Measurements from ENCODE around the gene PTGES3L.
"Not testable (repeated sequence)": the region's sequence is repeated elsewhere in the genome, so short reads cannot be mapped to it uniquely, and the experiment has no call there.

Gene PTGES3L

DNA sequence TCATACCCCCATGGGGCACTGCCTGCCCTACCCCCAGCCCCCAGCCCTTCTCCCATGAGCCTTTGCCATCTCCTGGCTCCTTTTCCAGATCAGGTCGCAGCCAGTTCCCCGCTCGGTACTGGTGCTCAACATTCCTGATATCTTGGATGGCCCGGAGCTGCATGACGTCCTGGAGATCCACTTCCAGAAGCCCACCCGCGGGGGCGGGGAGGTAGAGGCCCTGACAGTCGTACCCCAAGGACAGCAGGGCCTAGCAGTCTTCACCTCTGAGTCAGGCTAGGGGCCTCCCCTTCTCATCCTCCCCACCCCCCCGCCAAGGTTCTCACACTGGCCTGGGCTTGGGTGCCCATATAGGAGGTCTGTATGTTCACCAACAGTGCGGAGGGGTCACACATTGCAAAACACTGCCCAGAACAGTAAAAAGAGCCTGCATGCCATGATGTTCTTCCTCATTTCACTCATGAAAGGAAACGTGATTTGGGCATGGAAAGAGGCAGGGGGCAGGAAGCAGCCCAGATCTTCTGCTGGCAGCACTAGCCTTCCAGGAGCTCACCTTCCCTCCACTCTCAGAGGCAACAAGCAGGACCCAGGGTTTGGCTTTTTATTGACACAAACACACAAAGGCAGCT, 34.3 kb upstream of the PTGES3L start:
- DNase-seq = no peak

DNA sequence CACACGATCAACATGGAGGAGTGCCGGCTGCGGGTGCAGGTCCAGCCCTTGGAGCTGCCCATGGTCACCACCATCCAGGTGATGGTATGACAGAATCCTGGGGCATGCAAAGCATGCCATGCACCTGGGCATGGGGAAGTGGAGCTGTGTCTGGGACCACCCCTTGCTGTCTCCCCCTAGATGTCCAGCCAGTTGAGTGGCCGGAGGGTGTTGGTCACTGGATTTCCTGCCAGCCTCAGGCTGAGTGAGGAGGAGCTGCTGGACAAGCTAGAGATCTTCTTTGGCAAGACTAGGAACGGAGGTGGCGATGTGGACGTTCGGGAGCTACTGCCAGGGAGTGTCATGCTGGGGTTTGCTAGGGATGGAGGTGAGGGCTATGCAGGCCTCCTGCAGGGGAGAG, 33.4 kb upstream of the PTGES3L start:
- DNase-seq = no peak

DNA sequence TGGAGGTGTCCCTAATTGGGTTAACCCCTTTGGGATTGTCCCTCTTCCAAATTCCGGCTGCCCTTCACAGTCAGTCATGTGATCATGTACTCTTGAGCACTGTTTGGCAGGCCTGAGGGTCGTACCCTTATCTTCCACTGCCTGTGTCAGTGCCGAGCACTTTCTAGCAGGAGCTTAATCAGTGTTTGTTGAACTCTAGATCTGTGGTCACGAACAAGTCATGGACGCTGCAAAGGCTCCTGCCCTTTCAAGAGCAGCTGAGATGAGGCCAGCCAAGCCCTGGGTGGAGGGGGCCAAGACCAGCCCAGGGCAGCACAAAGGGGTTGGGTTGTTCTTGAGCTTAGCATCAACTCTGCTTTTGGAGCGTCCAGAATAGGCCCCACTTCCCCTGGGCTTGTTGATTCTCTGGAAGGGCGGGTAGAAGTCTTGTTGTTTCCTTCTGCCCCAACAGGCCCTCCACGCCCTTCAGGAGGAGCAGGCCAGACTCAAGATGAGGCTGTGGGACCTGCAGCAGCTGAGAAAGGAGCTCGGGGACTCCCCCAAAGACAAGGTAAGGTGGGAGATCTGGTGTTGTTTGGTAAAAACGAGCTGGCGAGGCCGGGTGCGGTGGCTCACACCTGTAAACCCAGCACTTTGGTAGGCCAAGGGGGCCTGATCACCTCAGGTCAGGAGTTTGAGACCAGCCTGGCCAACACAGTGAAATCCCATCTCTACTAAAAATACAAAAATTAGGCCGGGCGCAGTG, 32.0 kb upstream of the PTGES3L start:
- no peak for DNase-seq

DNA sequence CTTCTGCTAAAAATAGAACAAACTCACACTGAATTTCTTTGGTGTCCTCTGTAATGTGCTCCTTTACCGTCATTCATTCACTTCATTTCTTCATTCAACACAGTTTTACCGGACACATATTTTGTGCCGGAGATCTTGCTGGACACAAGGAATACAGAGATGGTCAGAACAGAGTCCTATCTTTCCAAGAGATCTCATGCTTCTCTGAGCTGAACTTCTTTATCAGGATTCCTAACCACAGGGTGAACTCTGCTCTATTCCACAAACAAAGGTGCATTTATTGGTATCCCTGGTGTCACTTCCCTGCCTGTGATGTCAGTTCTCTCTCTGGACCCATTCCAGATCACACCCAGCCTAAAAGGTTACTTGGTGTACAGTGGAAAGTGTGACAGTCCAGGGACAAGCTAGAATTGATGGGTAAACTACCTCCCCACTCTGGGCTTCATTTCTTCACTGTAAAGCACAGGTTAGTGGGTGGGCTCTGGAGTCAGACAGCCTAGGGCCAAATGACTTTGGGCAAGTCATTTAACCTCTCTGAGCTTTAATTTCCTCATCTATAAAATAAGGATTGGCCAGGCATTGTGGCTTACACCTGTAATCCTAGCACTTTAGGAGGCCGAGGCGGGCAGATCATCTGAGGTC, 30.9 kb upstream of the PTGES3L start:
- no peak for DNase-seq

DNA sequence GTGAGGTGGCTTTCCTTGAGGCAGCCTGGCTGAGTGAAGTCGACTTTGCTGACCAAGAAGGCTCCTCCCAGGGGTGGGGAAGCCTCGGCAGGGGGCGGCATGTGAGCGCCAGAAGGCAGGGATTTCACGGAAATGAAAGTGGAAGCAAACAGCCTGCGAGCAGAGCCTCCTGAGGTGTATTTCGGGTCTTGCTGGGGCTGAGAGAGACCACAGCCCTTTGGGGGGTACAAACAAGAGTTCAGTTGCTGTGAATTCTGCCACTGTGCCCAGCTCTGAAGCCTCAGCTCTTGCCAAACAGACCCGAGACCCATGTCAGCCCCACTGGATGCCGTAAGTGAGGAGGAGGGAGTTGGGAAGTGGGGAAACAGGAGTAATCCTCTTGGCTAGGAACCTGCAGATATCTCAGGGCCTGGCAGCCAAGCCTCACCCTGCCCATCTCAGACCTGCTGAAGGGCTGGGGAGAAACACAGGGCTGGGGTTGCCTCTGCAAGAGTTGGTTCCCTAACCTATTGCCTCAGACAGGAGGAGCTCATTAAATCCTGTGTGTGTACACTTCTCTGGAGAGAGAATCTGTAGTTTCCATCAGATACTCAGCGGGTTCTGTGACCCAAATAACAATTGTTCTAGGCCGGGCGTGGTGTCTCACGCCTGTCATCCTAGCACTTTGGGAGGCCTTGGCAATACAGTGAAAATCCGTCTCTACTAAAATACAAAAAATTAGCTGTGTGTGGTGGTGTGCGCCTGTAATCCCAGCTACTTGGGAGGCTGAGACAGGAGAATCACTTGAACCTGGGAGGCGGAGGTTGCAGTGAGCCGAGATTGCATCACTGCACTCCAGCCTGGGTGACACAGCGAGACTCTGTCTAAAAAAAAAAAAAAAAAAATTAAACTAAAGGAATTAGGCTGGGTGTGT, 27.0 kb upstream of the PTGES3L start, which contains the start of gene IFI35:
TSS of gene IFI35 (plus strand) at position 146 of the 913 bp plus-strand sequence. CDS start at position 310, 164 bp downstream.
- peak; percentile 59 for DNase-seq

DNA sequence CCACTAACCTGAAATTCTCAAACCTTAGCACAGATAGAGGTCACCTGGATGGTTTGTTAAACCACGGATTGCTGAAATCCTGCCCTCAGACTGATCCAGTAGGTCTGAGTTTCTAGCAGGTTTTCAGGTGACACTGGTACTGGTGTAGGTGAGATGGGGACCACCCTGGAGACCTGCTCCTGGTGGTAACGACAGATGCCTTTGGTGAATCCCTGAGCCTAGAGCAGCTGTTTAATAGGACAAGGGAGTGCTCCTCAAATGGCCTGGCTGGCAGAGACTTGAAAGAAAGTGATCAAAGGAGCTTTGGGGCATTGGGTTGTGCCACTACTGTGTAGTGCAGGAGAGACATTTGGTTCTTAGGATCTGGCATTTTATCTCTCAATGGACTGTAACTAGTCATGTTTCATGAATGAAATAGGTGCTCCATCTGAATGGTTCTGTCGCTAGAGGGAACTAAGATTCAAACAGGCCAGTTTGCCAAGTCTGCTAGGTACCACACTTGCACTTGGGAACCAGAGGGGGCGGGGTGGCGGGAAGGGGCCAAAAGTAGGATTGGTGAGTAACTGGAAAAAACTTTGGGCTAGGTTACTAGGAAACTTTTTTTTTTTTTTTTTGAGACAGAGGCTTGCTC, 23.8 kb upstream of the PTGES3L start:
- no peak for DNase-seq

DNA sequence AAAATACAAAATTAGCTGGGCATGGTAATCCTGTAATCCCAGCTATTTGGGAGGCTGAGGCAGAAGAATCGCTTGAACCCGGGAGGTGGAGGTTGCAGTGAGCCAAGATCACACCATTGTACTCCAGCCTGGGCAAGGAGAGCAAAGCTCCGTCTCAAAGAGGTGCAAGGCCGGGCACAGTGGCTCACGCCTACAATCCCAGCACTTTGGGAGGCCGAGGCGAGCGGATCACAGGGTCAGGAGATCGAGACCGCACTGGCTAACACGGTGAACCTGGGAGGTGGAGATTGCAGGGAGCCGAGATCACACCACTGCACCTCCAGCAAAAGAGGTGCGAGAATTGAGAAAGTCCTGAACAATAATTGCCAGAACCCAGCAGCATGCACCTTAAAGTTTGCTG, 21.0 kb upstream of the PTGES3L start:
- DNase-seq = not testable (repeated sequence)

DNA sequence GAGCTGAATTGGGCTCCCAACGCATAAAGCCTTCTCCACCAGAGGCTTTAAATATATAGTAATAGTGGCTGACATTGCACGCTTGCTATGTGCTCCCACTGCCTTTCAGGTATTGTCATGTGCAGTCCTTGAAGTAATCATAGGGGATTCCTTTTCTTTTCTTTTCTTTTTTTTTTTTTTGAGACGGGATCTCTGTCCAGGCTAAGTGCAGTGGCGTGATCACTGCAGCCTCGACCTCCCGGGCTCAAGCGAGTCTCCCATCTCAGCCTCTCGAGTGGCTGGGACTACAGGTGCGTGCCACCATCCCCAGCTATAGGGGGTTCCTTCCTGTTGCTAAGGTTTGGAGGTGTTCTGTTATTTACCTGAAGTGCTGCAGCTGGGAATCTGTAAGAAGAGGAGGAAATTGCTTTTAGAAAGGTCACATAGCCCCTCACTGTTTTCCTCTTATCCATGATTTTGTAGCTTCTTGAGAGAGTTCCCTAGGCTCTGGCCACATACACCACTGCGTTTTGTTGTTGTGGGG, 19.2 kb upstream of the PTGES3L start:
- DNase-seq = no peak

DNA sequence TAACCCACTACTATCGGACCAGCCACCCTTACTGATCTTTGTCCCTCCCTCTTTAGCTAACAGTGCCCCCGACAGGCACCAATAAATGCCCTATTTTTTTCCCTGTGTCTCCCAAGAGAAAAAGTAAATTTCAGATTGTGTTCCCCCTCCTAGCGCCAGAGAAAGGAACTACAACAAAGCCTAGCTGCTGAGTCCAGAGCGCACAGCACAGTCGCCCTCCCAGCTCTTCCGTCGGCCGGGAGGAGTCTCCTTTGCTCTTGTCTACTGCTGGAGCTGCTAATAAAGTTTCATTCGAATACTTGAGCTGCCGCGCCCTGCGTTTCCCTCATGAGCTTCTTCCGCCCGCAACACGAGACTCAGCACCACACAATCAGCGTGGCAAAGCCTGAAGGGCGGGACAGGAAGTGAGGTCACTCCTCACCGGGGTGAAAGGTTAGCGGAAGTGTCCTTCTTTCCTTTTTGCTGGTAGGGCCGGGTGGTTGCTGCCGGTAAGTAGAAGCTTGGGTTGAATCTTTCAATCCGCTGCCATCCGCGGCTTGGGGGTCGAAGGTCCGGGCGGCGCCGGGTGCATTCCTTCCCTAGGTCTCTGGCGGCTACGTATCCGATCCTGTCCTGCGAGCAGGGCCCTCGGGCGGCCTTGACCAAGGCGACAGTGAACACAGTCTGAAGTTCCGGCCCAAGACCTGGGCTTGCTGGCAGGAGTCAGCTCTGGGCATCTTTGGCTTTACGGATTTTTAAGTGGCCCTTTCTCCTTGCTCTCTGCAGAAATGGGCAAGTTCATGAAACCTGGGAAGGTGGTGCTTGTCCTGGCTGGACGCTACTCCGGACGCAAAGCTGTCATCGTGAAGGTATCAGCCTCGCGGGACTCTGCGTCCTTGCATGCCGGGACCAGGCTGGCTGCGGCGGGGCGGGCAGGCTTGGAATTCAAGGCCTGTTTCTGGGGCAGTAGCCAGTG, 18.4 kb upstream of the PTGES3L start, which contains the start of gene RPL27:
TSS of gene RPL27 (plus strand) at position 436 of the 955 bp plus-strand sequence. CDS start at position 768, 332 bp downstream.
- peak; percentile 100 for DNase-seq

DNA sequence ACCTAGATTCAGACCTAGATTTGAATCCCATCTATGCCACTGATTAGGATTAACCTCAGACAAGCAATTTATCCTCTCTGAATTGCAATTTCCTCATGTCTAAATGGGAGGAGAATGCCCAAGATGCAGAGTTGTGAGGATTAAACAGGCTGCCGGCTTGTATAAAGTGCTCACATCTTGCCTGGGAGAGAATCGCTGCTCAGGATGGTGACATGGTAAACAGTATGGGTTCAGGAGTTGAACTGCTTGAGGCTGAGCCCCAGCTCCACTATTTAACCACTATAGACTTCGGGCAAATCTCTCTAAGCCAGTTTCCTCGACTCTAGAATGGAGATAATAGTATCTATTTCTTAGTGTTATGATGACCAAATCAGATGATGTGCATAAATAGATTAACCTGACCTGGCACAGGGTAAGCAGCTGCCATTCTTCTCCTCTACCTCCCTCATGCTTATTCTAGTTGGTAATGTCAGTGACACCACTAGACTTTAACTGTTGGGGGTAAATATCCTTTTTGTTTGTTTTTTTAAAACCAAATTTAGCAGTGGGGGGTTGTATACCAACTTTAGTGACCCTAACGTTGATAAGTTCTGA, 17.6 kb upstream of the PTGES3L start:
- DNase-seq = no peak

DNA sequence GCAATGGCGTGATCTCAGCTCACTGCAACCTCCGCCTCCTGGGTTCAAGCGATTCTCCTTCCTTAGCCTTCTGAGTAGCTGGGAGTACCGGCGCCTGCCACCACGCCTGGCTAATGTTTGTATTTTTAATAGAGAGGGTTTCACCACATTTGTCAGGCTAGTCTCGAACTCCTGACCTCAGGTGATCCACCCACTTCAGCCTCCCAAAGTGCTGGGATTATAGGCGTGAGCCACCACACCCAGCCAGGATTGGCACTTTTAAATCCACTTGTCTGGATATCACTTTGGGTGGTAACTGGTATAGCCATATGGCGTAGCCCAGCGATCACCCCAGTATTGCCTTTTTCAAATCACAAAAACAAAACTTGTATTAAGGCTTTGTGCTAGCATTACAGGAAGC, 14.0 kb upstream of the PTGES3L start:
- not testable (repeated sequence) for DNase-seq

DNA sequence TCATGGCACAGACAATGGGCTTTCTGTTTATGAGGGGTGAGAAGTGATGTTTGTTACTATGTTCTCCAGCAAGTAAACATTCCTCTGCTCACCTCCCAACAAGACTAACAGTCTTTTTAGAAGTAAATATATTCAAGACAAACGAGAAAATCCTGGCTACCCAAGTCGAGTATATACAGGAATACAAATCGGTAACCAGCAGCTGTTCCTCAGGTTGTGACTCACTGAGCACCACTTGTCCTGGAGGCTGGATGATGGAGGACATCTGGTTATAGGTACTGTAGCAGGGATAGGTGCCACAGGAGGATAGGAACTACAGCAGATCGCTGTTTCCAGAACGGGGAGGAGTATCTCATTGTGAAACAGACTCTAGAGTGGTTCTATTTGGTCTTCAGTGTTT, 13.0 kb upstream of the PTGES3L start:
- no peak for DNase-seq

DNA sequence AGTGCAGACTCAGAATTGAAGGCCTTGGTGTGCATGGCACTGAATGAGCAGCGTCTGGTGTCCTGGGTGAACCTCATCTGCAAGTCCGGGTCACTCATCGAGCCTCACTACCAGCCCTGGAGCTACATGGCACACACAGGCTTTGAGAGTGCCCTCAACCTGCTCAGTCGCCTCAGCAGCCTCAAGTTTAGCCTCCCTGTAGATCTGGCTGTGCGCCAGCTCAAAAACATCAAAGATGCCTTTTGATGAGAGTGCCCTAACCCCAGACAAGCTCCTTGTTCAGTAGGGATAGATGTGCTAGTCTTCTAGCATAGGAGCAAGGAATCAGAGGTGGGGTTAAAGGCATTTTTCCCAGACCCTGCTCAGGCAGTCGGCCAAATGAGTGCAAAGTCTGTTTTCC, 11.6 kb upstream of the PTGES3L start:
- DNase-seq = no peak

DNA sequence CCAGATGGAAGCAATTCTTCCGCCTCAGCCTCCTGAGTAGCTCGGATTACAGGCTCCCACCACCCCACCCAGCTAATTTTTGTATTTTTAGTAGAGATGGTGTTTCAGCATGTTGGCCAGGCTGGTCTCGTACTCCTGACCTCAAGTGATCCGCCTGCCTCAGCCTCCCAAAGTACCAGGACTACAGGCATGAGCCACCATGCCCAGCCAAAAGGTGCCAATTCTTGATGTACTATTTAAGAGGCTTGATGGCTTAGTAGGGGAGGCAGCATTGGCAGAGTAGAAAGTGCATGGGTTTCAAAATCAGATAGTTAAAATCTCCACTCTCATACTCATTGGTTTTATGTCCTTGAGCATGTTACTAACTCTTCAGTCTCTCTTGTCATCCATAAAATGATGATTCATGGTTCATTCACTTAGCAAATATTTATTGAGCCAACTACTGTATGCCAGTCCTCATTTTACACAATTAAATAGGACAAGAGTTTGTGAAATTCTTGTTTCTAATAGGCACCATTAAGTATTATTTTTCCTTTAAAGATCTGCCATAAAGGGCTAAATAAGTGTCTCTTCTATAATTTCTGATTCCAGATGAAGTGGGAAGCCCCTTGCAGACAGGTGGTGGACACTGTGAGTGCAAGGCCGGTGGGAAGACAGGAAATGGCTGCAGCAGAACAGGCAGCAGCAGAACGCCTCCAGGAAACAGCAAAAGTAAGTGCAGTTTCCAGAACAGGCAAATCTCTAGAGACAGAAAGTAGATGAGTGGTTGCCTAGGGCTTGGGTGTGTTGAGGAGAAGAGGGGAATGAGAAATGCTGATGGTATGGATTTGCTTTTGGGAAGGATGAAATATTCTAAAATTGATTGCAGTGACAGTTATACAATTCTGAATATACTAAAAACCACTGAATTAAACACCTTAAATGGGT, 10.1 kb upstream of the PTGES3L start:
- DNase-seq = no peak

DNA sequence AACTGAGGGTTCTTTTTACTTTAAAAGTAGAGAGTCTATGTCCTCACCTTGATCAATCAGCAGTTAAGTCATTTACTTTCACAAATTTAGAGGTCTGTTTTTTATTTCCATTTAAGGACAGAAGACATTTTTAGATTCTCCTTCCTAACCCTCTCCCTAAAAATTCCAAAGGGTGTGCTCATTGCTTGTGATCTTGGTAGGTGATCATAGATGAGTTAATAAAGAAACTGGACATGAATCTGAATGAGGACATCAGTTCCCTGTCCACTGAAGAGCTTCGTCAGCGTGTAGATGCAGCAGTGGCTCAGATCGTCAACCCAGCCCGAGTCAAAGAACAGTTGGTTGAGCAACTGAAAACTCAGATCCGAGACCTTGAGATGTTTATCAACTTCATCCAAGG, 9.3 kb upstream of the PTGES3L start:
- DNase-seq = no peak

DNA sequence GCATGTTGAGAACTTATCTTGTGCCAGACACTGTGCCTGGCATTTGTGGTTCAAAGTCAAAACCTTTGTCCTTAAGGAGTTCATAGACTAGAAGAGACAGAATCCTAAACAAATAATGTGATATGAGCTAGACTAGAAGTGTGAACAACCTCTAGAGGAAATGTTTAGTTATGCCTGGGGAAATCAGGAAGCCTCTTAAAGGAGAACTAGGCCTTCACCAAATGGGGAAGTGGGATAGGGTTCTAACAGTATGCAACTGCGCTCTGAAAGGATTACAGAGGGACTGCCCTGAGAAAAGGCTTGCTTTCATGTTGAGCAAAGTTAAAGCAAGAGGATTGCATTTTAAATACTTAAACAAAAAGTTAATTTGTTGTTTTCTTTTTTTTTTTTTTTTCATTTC, 5.3 kb upstream of the PTGES3L start:
- no peak for DNase-seq

DNA sequence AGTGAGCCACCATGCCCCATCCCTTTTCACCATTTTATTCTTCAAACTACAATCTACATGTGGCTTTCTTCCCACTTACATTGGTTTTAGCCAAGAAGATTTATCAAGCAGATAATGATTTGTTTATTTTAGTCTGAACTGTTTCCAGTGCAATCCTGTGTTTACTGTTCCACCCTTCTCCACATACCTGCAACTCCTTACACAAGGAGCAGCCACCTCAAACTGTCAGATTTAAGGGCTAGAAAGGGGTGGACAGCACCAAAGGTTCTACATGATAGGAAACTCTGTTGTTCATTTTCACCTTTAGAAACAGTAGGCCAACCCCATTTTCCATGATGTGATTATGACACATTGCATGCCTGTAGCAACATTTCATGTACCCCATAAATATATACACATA, 2.4 kb upstream of the PTGES3L start:
- DNase-seq = no peak

DNA sequence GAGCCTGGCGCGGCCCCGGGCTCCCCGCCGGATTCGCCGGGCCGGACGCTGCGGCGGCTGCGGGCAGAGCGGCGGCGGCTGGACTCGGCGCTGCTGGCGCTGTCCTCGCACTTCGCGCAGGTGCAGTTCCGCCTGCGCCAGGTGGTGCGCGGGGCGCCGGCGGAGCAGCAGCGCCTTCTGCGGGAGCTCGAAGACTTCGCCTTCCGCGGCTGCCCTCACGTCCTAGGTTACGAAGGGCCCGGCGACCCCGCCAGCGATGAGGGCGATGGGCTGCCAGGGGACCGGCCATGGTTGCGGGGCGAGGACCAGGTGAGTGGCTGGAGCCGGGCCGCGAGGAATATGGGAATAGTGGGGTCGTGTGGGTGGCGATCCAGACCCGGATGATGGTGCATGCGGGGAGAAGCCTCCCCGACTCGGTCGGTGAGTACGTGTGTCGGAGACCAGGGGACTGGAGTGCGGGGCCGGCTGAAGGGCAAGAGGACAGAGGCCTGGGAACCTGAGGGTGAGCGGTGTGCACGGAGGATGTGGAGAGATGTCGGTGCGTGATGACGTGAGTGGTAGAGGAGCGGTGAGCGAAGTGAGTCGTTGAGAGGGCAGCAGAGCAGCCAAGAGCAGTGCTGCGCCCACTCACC, 1.0 kb upstream of the PTGES3L start:
- peak; percentile 56 for DNase-seq

DNA sequence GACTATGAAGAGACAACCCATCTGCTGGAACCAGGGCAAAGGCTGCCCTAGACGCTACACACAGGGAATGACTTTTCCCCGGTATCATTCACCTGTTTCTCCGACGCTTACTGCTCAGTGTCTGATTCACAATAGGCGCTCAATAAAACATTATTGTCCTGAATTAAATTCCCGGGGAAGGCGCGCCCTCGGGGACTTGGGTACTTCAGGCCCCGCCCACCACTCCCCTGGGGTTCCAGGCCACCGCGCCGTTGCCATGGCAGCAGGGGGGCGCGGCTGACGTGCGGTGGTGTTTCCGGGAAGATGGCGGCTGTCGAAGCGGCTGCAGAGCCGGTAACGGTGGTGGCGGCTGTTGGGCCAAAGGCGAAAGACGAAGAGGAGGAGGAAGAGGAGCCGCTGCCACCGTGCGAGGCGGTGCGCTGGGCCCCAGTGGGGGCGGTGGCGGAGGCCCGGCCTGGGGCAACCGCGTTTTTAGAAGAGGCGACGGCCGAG, 440 bp upstream of the PTGES3L start, which contains the start of gene RUNDC1:
TSS of gene RUNDC1 (plus strand) at position 292 of the 492 bp plus-strand sequence. CDS start at position 304, 12 bp downstream.
- DNase-seq = peak; percentile 97
